Parathyroid adenoma (tissue), 2 donors: Measurements from ENCODE around the gene SEMA4C.

Experiments
- H2AFZ ChIP-seq: fragments of 300-600 bp; sonication (generic); one replicate; pipeline ENCODE4 v1.7.0; 2017; ENCODE audit warnings: antibody characterized with exemption, mild to moderate bottlenecking
- H3K27ac ChIP-seq: fragments of 300-600 bp; sonication (generic); one replicate; pipeline ENCODE4 v1.7.0; 2017
- H3K27me3 ChIP-seq: fragments of 300-600 bp; sonication (generic); one replicate; pipeline ENCODE4 v1.7.0; 2017; ENCODE audit warnings: low read length; ENCODE audit not compliant: control insufficient read depth, insufficient read depth
- H3K36me3 ChIP-seq: fragments of 300-600 bp; sonication (generic); one replicate; pipeline ENCODE4 v1.7.0; 2017; ENCODE audit warnings: low read length; ENCODE audit not compliant: control insufficient read depth, insufficient read depth
- H3K4me1 ChIP-seq: fragments of 300-600 bp; sonication (generic); one replicate; pipeline ENCODE4 v1.7.0; 2017; ENCODE audit warnings: control low read depth
- H3K4me2 ChIP-seq: fragments of 300-600 bp; sonication (generic); one replicate; pipeline ENCODE4 v1.7.0; 2017; ENCODE audit warnings: low read length
- H3K4me3 ChIP-seq: fragments of 300-600 bp; sonication (generic); one replicate; pipeline ENCODE4 v1.7.0; 2017; ENCODE audit warnings: low read depth, low read length
- H3K79me2 ChIP-seq: fragments of 300-600 bp; sonication (generic); one replicate; pipeline ENCODE4 v1.7.0; 2017; ENCODE audit warnings: control low read depth
- H3K9ac ChIP-seq: fragments of 300-600 bp; sonication (generic); one replicate; pipeline ENCODE4 v1.7.0; 2017; ENCODE audit warnings: mild to moderate bottlenecking
- H3K9me3 ChIP-seq: fragments of 300-600 bp; sonication (generic); one replicate; pipeline ENCODE4 v1.7.0; 2017; ENCODE audit warnings: low read length; ENCODE audit not compliant: control insufficient read depth
- TF ChIP-seq, protein P1 (sequence below): fragments of 300-600 bp; sonication (generic); IDR thresholded peaks from one replicate; pipeline ENCODE4 v1.7.0; 2017; ENCODE audit warnings: antibody characterized with exemption, mild to moderate bottlenecking
- donor health status: primary hyperparathyroidism.

The SEMA4C gene

DNA sequence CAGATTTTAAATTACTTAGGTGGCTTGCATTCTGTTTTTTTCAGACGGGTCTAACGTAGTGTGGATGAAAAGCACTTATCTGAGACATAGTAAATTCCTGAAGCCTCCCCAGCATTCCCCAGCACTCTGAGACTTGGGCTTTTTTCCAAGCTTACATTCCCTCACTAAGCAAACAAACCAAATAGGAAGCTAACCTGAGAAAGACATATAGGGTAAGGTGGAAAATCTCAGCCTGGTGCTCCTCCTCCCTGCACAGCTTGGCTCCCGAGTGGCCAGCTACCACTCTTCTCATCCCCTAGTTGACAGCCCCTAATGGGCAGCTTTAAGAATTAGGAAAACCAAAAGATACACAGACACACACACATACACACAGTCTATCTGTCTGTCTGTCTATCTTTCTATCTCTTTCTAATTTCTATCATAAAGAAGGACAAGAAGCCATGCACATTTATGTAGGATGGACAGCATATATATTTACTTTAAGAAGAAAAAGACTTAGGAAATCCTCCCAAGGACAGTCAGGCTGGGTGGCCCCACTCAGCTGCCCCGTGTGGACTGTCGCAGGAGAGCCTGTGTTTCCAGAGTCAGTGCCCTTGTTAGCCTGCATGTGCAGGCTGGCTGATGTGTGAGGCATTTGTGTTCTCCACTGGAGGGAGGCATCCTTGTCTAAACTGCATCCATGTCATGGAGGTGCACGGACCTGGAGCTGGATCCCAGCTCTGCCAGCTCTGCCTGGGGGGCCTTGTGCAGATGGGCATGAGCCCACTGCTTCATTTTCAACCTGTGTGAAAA is 45.6 kb downstream of the SEMA4C start:
- no peaks in the 10 kb centered on the region for H3K9me3 ChIP-seq
- H3K36me3 ChIP-seq = no peaks in the 10 kb centered on the region
- H3K4me2 ChIP-seq = no peak overlapping the region
- H3K4me1 ChIP-seq = peaks cover 12% of the 10 kb centered on the region
- H3K4me3 ChIP-seq = no peak overlapping the region
- no peaks in the 10 kb centered on the region for H3K27me3 ChIP-seq
- no peak overlapping the region for H2AFZ ChIP-seq
- H3K79me2 ChIP-seq = peaks cover 26% of the 10 kb centered on the region
- H3K27ac ChIP-seq = no peak overlapping the region
- no peak overlapping the region for H3K9ac ChIP-seq
- TF ChIP-seq, protein P1, sequence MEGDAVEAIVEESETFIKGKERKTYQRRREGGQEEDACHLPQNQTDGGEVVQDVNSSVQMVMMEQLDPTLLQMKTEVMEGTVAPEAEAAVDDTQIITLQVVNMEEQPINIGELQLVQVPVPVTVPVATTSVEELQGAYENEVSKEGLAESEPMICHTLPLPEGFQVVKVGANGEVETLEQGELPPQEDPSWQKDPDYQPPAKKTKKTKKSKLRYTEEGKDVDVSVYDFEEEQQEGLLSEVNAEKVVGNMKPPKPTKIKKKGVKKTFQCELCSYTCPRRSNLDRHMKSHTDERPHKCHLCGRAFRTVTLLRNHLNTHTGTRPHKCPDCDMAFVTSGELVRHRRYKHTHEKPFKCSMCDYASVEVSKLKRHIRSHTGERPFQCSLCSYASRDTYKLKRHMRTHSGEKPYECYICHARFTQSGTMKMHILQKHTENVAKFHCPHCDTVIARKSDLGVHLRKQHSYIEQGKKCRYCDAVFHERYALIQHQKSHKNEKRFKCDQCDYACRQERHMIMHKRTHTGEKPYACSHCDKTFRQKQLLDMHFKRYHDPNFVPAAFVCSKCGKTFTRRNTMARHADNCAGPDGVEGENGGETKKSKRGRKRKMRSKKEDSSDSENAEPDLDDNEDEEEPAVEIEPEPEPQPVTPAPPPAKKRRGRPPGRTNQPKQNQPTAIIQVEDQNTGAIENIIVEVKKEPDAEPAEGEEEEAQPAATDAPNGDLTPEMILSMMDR = no peak

DNA sequence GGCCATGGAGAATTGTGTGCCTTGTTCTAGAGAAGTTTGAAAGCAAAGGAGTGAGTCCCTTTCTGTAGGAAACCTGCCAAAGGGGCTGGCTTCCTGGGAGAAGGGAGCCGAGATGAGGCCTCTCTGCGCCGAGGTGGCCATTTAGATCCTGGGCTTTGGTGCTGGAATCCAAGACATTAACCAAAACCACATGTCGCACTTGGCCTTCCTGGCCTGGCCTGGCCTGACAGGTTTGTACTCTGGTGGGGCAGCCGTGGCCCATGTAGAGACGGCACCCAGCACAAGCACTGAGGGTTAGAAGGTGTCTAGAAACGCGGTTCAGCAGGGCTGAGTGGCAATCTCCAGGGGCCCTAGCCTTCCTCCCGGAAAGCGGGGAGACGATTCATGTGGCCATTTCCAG is 46.7 kb downstream of the SEMA4C start:
- no peak overlapping the region for H3K9ac ChIP-seq

DNA sequence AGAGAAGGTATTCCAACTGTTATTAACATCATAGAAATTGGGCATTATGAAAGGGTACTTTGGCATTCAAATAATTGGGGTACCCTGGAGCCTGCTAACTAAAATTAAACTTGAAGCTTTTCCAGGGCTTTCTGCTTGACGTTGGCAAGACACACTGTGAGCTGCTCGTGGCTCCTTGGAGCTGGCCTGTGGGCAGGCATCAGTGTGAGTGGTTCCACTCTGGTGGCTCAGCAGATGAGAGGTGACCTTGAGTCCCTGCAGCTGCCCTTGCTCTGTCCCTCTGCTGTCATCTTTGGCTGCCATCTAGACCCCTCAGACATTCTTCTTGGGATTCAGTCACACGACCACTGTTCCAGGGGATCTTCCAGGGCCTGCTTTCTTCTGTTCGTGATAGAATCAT is 47.1 kb downstream of the SEMA4C start:
- TF ChIP-seq, protein P1 = no peak
- H3K9ac ChIP-seq = no peak overlapping the region
- no peak overlapping the region for H3K4me3 ChIP-seq
- peaks cover 39% of the 10 kb centered on the region for H3K79me2 ChIP-seq
- no peak overlapping the region for H3K27ac ChIP-seq
- H3K27me3 ChIP-seq = no peaks in the 10 kb centered on the region
- H3K36me3 ChIP-seq = no peaks in the 10 kb centered on the region
- H3K4me1 ChIP-seq = peaks cover 24% of the 10 kb centered on the region
- no peak overlapping the region for H3K4me2 ChIP-seq
- H2AFZ ChIP-seq = no peak overlapping the region
- no peaks in the 10 kb centered on the region for H3K9me3 ChIP-seq

More for the DNA sequence above, 46.7 kb downstream of the SEMA4C start:
- Histone ChIP-seq H3K27ac (no peak overlapping the region), H3K79me2 (peaks cover 37% of the 10 kb centered on the region), H3K36me3 (no peaks in the 10 kb centered on the region), H3K4me1 (peaks cover 21% of the 10 kb centered on the region), H3K9me3 (no peaks in the 10 kb centered on the region), H3K4me2 (no peak overlapping the region), H2AFZ (no peak overlapping the region), H3K27me3 (no peaks in the 10 kb centered on the region), H3K4me3 (no peak overlapping the region)
- TF ChIP-seq, protein P1 = no peak

DNA sequence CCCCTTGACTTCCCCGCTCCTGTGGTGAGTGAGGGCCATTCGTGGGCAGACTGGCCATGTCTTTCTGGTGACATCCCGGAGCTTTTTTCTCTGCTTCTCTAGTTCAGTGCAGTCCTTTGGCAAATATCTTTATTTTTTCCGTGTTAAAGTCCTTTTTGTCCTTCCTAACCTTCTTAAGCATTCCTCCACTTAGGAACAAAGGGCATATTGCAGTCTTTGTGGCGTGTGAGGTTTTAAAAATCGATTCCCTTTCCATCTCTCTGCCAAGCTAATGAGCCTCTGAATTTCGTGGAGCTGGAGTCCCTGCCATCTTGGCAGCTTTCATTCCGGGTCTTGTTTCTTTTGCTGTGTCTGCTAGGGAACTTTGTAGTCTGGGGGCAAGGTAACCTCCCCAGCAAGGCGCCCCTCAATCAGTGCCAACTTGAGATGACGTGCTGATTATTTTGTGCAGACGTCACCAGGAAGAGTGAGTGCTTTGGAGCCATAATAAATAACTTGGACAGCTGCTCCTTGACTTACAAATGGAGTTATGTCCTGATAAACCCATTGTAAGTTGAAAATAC is 48.7 kb downstream of the SEMA4C start:
- H3K27ac ChIP-seq = no peak overlapping the region
- TF ChIP-seq, protein P1 = no peak
- peaks cover 45% of the 10 kb centered on the region for H3K79me2 ChIP-seq
- H3K4me1 ChIP-seq = peaks cover 31% of the 10 kb centered on the region
- no peak overlapping the region for H3K4me3 ChIP-seq
- H3K27me3 ChIP-seq = no peaks in the 10 kb centered on the region
- H3K4me2 ChIP-seq = no peak overlapping the region
- no peak overlapping the region for H3K9ac ChIP-seq
- H3K9me3 ChIP-seq = no peaks in the 10 kb centered on the region
- no peaks in the 10 kb centered on the region for H3K36me3 ChIP-seq
- no peak overlapping the region for H2AFZ ChIP-seq
